ENCODE results near the gene ACSS3.
"Not testable (repeated sequence)": the region's sequence is repeated elsewhere in the genome, so short reads cannot be mapped to it uniquely, and the experiment has no call there.

ACSS3 gene, protein sequence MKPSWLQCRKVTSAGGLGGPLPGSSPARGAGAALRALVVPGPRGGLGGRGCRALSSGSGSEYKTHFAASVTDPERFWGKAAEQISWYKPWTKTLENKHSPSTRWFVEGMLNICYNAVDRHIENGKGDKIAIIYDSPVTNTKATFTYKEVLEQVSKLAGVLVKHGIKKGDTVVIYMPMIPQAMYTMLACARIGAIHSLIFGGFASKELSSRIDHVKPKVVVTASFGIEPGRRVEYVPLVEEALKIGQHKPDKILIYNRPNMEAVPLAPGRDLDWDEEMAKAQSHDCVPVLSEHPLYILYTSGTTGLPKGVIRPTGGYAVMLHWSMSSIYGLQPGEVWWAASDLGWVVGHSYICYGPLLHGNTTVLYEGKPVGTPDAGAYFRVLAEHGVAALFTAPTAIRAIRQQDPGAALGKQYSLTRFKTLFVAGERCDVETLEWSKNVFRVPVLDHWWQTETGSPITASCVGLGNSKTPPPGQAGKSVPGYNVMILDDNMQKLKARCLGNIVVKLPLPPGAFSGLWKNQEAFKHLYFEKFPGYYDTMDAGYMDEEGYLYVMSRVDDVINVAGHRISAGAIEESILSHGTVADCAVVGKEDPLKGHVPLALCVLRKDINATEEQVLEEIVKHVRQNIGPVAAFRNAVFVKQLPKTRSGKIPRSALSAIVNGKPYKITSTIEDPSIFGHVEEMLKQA

GRCh38 chr12:81077686-81078441, at the start of gene ACSS3:
Gene ACSS3, plus strand, starts transcription at chr12:81078079. Its CDS starts 42 bp downstream, at chr12:81078121.
- DNase-seq (ENCODE audit: low read depth): no peak

- no peak for DNase-seq (ENCODE audit: low read depth)
Measured at GRCh38 chr12:81034926-81035325, 43.0 kb upstream of the ACSS3 start.

- DNase-seq (ENCODE audit: low read depth): no peak
Measured at GRCh38 chr12:81039231-81039630, 38.6 kb upstream of the ACSS3 start.

- no peak for DNase-seq (ENCODE audit: low read depth)
Measured at GRCh38 chr12:81043979-81044740, 33.7 kb upstream of the ACSS3 start.

DNA sequence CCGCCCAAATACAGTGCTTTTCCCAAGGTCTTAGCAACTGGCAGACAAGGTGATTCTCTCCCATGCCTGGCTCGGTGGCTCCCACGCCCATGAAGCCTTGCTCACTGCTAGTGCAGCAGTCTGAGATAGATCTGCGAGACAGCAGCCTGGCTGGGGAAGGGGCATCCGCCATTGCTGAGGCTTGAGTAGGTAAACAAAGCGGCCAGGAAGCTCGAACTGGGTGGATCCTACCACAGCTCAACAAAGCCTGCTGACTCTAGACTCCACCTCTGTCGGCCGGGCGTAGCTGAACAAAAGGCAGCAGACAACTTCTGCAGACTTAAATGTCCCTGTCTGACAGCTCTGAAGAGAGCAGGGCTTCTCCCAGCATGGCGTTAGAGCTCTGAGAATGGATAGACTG, 12.9 kb upstream of the ACSS3 start:
- not testable (repeated sequence) for DNase-seq (ENCODE audit: low read depth)

GRCh38 chr12:81070846-81071245, 7.0 kb upstream of the ACSS3 start:
- no peak for DNase-seq (ENCODE audit: low read depth)

DNA sequence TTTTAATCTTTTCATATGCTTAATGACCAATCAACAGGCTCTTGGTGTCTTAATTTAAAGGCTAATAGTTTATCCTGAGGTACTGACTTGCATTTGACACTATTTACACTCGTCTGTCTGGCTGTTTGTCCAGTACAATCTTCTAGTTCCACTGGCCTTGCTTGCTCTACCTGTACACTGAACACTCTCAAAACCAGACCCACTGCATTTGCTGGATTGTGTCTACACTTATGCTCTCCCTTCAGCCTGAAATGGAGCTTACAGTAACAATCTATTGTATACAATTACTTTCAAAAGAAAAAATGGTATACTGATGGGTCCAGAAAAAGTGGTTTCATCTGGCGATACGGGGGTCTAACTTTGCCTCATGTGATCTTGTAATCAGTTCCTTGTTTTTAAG, 2.3 kb upstream of the ACSS3 start:
- DNase-seq (ENCODE audit: low read depth): no peak

DNA sequence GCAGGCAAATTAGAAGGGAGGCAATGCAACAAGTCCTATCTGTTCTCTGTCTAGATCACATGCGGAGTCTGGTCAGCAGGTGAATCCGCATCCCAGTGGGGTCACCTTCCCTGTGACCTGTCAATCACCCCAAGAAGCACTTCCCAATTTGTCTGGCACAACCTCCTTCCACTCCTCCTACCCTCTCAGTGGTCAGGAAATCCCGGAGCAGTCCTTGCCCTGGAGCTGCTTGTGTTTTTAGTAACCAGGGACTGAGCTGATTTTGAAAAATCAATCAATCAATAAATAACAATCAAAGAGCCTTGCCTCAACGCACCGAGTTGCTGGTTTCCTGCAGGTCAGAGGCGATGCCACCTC, 572 bp upstream of the ACSS3 start:
- DNase-seq (ENCODE audit: low read depth): no peak

- DNase-seq (ENCODE audit: low read depth): no peak
Measured at GRCh38 chr12:81078469-81079196, 754 bp downstream of the ACSS3 start.

DNA sequence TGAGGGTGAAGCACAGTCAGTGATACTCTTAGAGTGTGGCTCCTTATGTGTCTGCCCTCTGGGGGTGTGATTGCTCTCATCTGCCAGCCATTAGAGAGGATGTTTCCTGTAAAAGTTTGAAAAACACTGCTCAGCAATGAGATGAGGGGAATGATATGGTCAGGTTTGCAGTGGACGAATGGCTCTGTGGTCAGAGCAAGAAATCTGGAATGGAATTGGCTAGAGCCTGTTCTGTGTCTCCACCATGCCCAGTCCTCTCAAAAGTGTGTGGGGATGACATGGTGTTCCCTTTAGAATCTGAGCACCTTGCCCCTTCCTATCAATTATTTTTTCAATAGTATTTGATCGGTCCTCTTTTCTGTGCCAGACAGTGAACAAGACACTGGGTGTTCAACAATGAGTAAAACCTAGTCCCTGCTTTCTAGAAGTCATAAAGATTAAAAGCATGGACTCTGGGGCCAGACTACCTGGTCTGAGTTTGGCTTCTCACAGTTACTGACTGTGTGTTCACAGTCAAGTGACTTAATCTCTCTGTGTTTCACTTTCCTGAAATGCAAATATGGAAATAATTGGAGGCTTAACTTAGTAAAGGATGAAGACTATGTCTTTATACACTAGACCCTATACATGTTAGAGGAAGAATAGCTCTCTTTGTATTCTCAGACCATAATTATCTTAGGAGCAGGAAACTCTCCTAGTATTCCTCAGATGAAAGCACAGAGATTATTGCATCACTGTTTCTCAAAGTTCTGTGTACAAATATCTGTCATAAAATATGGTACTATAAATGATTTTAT, 1.6 kb downstream of the ACSS3 start:
- DNase-seq (ENCODE audit: low read depth): no peak

- DNase-seq (ENCODE audit: low read depth): no peak
Measured at GRCh38 chr12:81080431-81080983, 2.6 kb downstream of the ACSS3 start.

GRCh38 chr12:81081726-81082125, 3.8 kb downstream of the ACSS3 start:
- no peak for DNase-seq (ENCODE audit: low read depth)

GRCh38 chr12:81083018-81083417, 5.1 kb downstream of the ACSS3 start:
- DNase-seq (ENCODE audit: low read depth): no peak

- no peak for DNase-seq (ENCODE audit: low read depth)
Measured at GRCh38 chr12:81083906-81084513, 6.1 kb downstream of the ACSS3 start.

DNA sequence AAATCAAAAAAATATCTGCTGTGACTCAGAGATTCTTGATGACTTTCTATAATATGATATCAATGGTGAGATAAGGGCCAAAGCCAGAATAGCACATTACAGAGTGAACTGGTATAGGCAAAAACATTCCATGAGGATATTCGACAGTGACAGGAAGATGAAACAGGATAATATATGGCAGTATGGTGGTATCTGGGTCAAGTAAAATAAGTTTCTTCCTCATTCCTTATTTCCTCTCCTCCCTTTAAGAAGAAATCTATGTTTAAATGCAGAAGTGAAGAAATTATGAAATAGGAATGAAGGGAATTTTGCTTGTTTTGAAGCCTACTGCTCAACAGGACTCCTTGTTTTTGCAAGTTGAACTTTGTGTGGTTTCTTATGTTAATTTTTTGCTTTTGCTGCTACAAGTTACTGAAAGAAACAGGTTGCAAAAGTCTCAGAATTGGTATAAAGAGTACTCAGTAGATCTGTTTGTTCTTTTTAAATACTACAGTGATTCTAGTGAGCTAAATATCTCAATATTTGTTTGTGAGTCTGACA, 7.0 kb downstream of the ACSS3 start:
- no peak for DNase-seq (ENCODE audit: low read depth)

DNA sequence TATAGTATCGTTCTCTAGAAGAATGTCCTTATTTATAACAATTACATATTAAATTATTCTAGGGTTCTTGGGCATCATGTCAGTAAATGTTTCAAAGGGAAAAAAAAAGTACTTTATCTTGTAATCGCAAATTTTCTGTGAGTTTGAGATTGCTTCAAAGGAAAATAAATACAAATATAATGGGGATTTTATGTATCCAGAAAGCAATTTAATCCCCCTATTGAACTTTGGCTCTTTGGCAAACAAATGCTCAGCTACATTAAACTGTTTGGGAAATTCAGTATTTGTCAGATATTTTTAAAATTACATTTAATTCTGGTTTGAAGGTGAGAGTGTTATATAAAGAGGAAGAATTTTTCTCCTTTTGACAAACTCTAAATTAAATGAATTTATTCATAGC, 8.0 kb downstream of the ACSS3 start:
- no peak for DNase-seq (ENCODE audit: low read depth)

GRCh38 chr12:81086342-81086741, 8.5 kb downstream of the ACSS3 start:
- DNase-seq (ENCODE audit: low read depth): no peak

DNA sequence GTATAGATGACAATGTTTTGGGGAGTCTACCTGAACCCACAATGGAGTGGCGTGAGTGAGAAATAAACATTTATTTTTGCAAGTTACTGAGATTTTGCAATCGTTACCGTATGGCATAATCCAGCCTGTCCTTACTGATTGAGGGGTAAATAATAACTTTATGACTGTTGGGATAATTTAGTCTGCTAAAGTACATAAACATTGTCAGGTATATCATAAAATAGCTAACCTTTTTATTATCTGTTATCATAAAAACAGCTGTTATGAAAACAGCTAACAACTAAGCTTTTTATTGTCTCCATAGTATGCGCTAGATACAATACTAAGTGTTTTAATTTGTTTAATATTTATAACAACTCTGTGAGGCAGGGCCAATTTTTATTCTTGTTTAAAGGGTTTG, 10.3 kb downstream of the ACSS3 start:
- DNase-seq (ENCODE audit: low read depth): no peak

- DNase-seq (ENCODE audit: low read depth): no peak
Measured at GRCh38 chr12:81089412-81089811, 11.5 kb downstream of the ACSS3 start.

DNA sequence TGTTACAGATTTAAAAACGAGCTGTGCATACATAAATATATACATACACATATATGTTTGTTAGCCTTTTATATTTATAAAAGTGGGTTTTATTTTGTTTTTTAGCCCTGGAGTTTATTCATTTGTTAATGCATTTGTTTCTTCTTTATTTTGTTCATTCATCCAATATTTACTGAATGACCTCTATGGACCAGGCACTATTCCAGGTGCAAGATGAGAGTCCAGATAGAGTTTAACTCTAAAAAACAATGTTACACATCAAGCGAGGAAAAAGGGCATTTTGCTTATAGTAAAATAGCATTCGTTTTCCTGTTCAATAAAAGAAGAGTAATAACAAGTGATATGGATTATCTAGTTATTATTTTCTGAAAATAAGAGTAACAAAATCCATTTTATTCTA, 14.2 kb downstream of the ACSS3 start:
- no peak for DNase-seq (ENCODE audit: low read depth)

Measured in activated T-cell treated with anti-CD3 and anti-CD28 coated beads for 24 hours (primary cell).